Tongue (tissue), 3 donors: Measurements from ENCODE around the gene HSD11B2. TPM values are rescaled to one million over a fixed set of nuclear protein-coding genes. Genes with fewer than 3 reads are reported as not detected.

Experiments used
- DNase-seq: peaks from one replicate; pipeline ENCODE4 v3.0.0-alpha.2; 2015
- small RNA-seq: library from RNA; depleted of rRNA; stranded (forward); fragments of <200 nt; gene quantifications from one replicate; pipeline ENCODE3, GENCODE V24; 2014; ENCODE audit warnings: low replicate concordance
- total RNA-seq: library from RNA; depleted of rRNA; stranded (reverse); fragments of >200 nt; gene quantifications from one replicate; pipeline ENCODE4 v1.2.3, GENCODE V29; 2014

The HSD11B2 gene
- total RNA-seq, 1 donor from 2014 or later, result 7.8 TPM

GRCh38 chr16:67480833-67481560 is 50.1 kb downstream of the HSD11B2 start, which contains the start of gene ATP6V0D1:
Gene ATP6V0D1, minus strand, starts transcription at chr16:67481157. Its CDS starts 71 bp downstream, at chr16:67481086.
- DNase-seq, result peak; percentile 99

GRCh38 chr16:67481561-67482232 is 50.8 kb downstream of the HSD11B2 start:
- peak; percentile 62 for DNase-seq

- DNase-seq, result no peak
Observed at GRCh38 chr16:67482233-67482924, 51.5 kb downstream of the HSD11B2 start.

GRCh38 chr16:67483150-67483549 is 52.2 kb downstream of the HSD11B2 start, which contains the start of gene AGRP:
Gene AGRP, minus strand, starts transcription at chr16:67483547. Its CDS starts 149 bp downstream, at chr16:67483398.
- DNase-seq, result no peak

GRCh38 chr16:67483731-67484525 is 53.0 kb downstream of the HSD11B2 start:
- no peak for DNase-seq

- DNase-seq, result no peak
Observed at GRCh38 chr16:67486805-67487204, 55.9 kb downstream of the HSD11B2 start.

Small RNA genes within 50 kb of the gene (small RNA-seq; reads per million reads assigned to genes)
- not detected for gene RNU1-123P

Other genes with a start within 250 kb of the HSD11B2 start
- 14.1 TPM for gene MATCAP1, start 247.2 kb upstream of the HSD11B2 start, total RNA-seq
- 3.6 TPM for gene EXOC3L1, start 241.0 kb upstream of the HSD11B2 start, total RNA-seq
- 38.9 TPM for gene E2F4, start 239.0 kb upstream of the HSD11B2 start, total RNA-seq
- 4.0 TPM for gene ELMO3, start 232.0 kb upstream of the HSD11B2 start, total RNA-seq
- gene TMEM208, start 204.0 kb upstream of the HSD11B2 start, total RNA-seq, result 19.7 TPM
- gene FHOD1, start 183.6 kb upstream of the HSD11B2 start, total RNA-seq, result 10.1 TPM
- gene SLC9A5, start 182.1 kb upstream of the HSD11B2 start, total RNA-seq, result 0.10 TPM
- gene PLEKHG4, start 151.6 kb upstream of the HSD11B2 start, total RNA-seq, result 21.0 TPM
- gene KCTD19, start 104.4 kb upstream of the HSD11B2 start, total RNA-seq, result 0.10 TPM
- 0.41 TPM for gene LRRC36, start 104.3 kb upstream of the HSD11B2 start, total RNA-seq
- 135 TPM for gene TPPP3, start 37.6 kb upstream of the HSD11B2 start, total RNA-seq
- 14.2 TPM for gene ZDHHC1, start 14.6 kb upstream of the HSD11B2 start, total RNA-seq
- gene ATP6V0D1, start 50.0 kb downstream of the HSD11B2 start, total RNA-seq, result 90.3 TPM
- gene AGRP, start 52.4 kb downstream of the HSD11B2 start, total RNA-seq, result not detected
- 50.5 TPM for gene RIPOR1, start 97.7 kb downstream of the HSD11B2 start, total RNA-seq
- gene CTCF, start 131.4 kb downstream of the HSD11B2 start, total RNA-seq, result 40.0 TPM
- 2.3 TPM for gene CARMIL2, start 214.0 kb downstream of the HSD11B2 start, total RNA-seq
- 7.3 TPM for gene ACD, start 229.1 kb downstream of the HSD11B2 start, total RNA-seq
- gene PARD6A, start 229.8 kb downstream of the HSD11B2 start, total RNA-seq, result 2.2 TPM
- 13.6 TPM for gene ENKD1, start 235.6 kb downstream of the HSD11B2 start, total RNA-seq
- 3.4 TPM for gene C16orf86, start 235.7 kb downstream of the HSD11B2 start, total RNA-seq